ENCODE measurements around the gene PFKFB2. TPM values are rescaled to one million over a fixed set of nuclear protein-coding genes. Genes with fewer than 3 reads are reported as not detected.

PFKFB2 gene
- total RNA-seq, 2 experiments from 2014 or later = 2.1 to 2.5 TPM

- Mint-ChIP-seq H3K27ac (no peak overlapping the region), H3K9me3 (no peaks in the 10 kb centered on the region), H3K4me1 (ENCODE audit: low read depth) (no peaks in the 10 kb centered on the region), H3K4me3 (no peak overlapping the region), H3K27me3 (peaks cover 22% of the 10 kb centered on the region), H3K36me3 (no peaks in the 10 kb centered on the region)
- ChIA-PET POLR2A (no interaction called here), CTCF (interaction anchor here (1.4 to 2.7 kb wide), 2 partner anchors 12 to 82 kb away, joined by 4 to 10 read pairs; no protein-coding TSS in a partner anchor)
- DNase-seq = no peak
- intact Hi-C loops (cut with micrococcal nuclease) = no loop called here
Measured at GRCh38 chr1:207015791-207016190, 37.3 kb upstream of the PFKFB2 start.

- no peak for DNase-seq
- H3K9me3 Mint-ChIP-seq = no peaks in the 10 kb centered on the region
- H3K27ac Mint-ChIP-seq = no peak overlapping the region
- ChIA-PET POLR2A (no interaction called here), CTCF (interaction anchor here (2.4 kb wide), 1 partner anchor 13 kb away, joined by 9 read pairs; no protein-coding TSS in a partner anchor)
- no peak overlapping the region for H3K4me3 Mint-ChIP-seq
- H3K36me3 Mint-ChIP-seq = no peaks in the 10 kb centered on the region
- peaks cover 15% of the 10 kb centered on the region for H3K27me3 Mint-ChIP-seq
- no peaks in the 10 kb centered on the region for H3K4me1 Mint-ChIP-seq (ENCODE audit: low read depth)
- intact Hi-C loops (cut with micrococcal nuclease) = no loop called here
Measured at GRCh38 chr1:207017615-207018559, 35.2 kb upstream of the PFKFB2 start.

- no peak for DNase-seq
- Mint-ChIP-seq H3K27ac (no peak overlapping the region), H3K27me3 (peaks cover 9% of the 10 kb centered on the region), H3K36me3 (no peaks in the 10 kb centered on the region), H3K4me1 (ENCODE audit: low read depth) (no peaks in the 10 kb centered on the region), H3K9me3 (no peaks in the 10 kb centered on the region), H3K4me3 (no peak overlapping the region)
- CTCF ChIA-PET = interaction anchor here (2.4 kb wide), 1 partner anchor 13 kb away, joined by 9 read pairs; no protein-coding TSS in a partner anchor
- intact Hi-C loops (cut with micrococcal nuclease) = no loop called here
- POLR2A ChIA-PET = no interaction called here
Measured at GRCh38 chr1:207018707-207019106, 34.4 kb upstream of the PFKFB2 start.

GRCh38 chr1:207019161-207019560 is 33.9 kb upstream of the PFKFB2 start:
- peaks cover 9% of the 10 kb centered on the region for H3K27me3 Mint-ChIP-seq
- H3K36me3 Mint-ChIP-seq = no peaks in the 10 kb centered on the region
- no peak overlapping the region for H3K27ac Mint-ChIP-seq
- H3K4me1 Mint-ChIP-seq (ENCODE audit: low read depth) = no peaks in the 10 kb centered on the region
- intact Hi-C loops (cut with micrococcal nuclease) = no loop called here
- H3K9me3 Mint-ChIP-seq = no peaks in the 10 kb centered on the region
- no peak overlapping the region for H3K4me3 Mint-ChIP-seq
- DNase-seq = no peak
- CTCF ChIA-PET = interaction anchor here (2.4 kb wide), 1 partner anchor 14 kb away, joined by 9 read pairs; no protein-coding TSS in a partner anchor
- POLR2A ChIA-PET = no interaction called here

- ChIA-PET CTCF (interaction anchor here (2.4 kb wide), 1 partner anchor 14 kb away, joined by 9 read pairs; no protein-coding TSS in a partner anchor), POLR2A (no interaction called here)
- DNase-seq = no peak
- Mint-ChIP-seq H3K4me1 (ENCODE audit: low read depth) (no peaks in the 10 kb centered on the region), H3K9me3 (no peaks in the 10 kb centered on the region), H3K4me3 (no peak overlapping the region), H3K27me3 (peaks cover 10% of the 10 kb centered on the region), H3K27ac (no peak overlapping the region), H3K36me3 (no peaks in the 10 kb centered on the region)
- intact Hi-C loops (cut with micrococcal nuclease) = no loop called here
Measured at GRCh38 chr1:207019661-207020060, 33.4 kb upstream of the PFKFB2 start.

- ChIA-PET POLR2A (no interaction called here), CTCF (no interaction called here)
- intact Hi-C loops (cut with micrococcal nuclease) = no loop called here
- no peaks in the 10 kb centered on the region for H3K4me1 Mint-ChIP-seq (ENCODE audit: low read depth)
- H3K27me3 Mint-ChIP-seq = peaks cover 7% of the 10 kb centered on the region
- no peaks in the 10 kb centered on the region for H3K9me3 Mint-ChIP-seq
- H3K36me3 Mint-ChIP-seq = no peaks in the 10 kb centered on the region
- H3K4me3 Mint-ChIP-seq = no peak overlapping the region
- no peak for DNase-seq
- no peak overlapping the region for H3K27ac Mint-ChIP-seq
Measured at GRCh38 chr1:207020065-207020708, 32.9 kb upstream of the PFKFB2 start.

GRCh38 chr1:207020709-207021107 is 32.4 kb upstream of the PFKFB2 start:
- POLR2A ChIA-PET = no interaction called here
- CTCF ChIA-PET = interaction anchor here (0.6 kb wide), 1 partner anchor 94 kb away, joined by 4 read pairs; no protein-coding TSS in a partner anchor
- no peak overlapping the region for H3K4me3 Mint-ChIP-seq
- intact Hi-C loops (cut with micrococcal nuclease) = no loop called here
- no peaks in the 10 kb centered on the region for H3K36me3 Mint-ChIP-seq
- no peaks in the 10 kb centered on the region for H3K4me1 Mint-ChIP-seq (ENCODE audit: low read depth)
- no peaks in the 10 kb centered on the region for H3K9me3 Mint-ChIP-seq
- H3K27ac Mint-ChIP-seq = no peak overlapping the region
- peak; percentile 25 for DNase-seq
- H3K27me3 Mint-ChIP-seq = peaks cover 5% of the 10 kb centered on the region

GRCh38 chr1:207021139-207021861 is 31.8 kb upstream of the PFKFB2 start:
- DNase-seq = no peak
- Mint-ChIP-seq H3K4me1 (ENCODE audit: low read depth) (no peaks in the 10 kb centered on the region), H3K36me3 (no peaks in the 10 kb centered on the region), H3K4me3 (no peak overlapping the region), H3K9me3 (no peaks in the 10 kb centered on the region), H3K27ac (no peak overlapping the region), H3K27me3 (peaks cover 6% of the 10 kb centered on the region)
- ChIA-PET POLR2A (no interaction called here), CTCF (interaction anchor here (0.6 kb wide), 1 partner anchor 95 kb away, joined by 4 read pairs; no protein-coding TSS in a partner anchor)
- intact Hi-C loops (cut with micrococcal nuclease) = no loop called here

- Mint-ChIP-seq H3K4me3 (no peak overlapping the region), H3K36me3 (no peaks in the 10 kb centered on the region), H3K27ac (no peak overlapping the region), H3K27me3 (peaks cover 10% of the 10 kb centered on the region), H3K4me1 (ENCODE audit: low read depth) (no peaks in the 10 kb centered on the region), H3K9me3 (no peaks in the 10 kb centered on the region)
- intact Hi-C loops (cut with micrococcal nuclease) = no loop called here
- ChIA-PET CTCF (no interaction called here), POLR2A (no interaction called here)
- DNase-seq = no peak
Measured at GRCh38 chr1:207021876-207022596, 31.0 kb upstream of the PFKFB2 start.

- ChIA-PET POLR2A (no interaction called here), CTCF (no interaction called here)
- no peaks in the 10 kb centered on the region for H3K36me3 Mint-ChIP-seq
- peaks cover 15% of the 10 kb centered on the region for H3K27me3 Mint-ChIP-seq
- intact Hi-C loops (cut with micrococcal nuclease) = no loop called here
- DNase-seq = no peak
- no peak overlapping the region for H3K4me3 Mint-ChIP-seq
- H3K9me3 Mint-ChIP-seq = no peaks in the 10 kb centered on the region
- H3K4me1 Mint-ChIP-seq (ENCODE audit: low read depth) = no peaks in the 10 kb centered on the region
- H3K27ac Mint-ChIP-seq = no peak overlapping the region
Measured at GRCh38 chr1:207022996-207023679, 29.9 kb upstream of the PFKFB2 start.

All from activated CD4-positive, alpha-beta memory T cell treated with anti-CD3 and anti-CD28 coated beads for 36 hours (primary cell).